Measurements from ENCODE around the gene GAPVD1.

DNA sequence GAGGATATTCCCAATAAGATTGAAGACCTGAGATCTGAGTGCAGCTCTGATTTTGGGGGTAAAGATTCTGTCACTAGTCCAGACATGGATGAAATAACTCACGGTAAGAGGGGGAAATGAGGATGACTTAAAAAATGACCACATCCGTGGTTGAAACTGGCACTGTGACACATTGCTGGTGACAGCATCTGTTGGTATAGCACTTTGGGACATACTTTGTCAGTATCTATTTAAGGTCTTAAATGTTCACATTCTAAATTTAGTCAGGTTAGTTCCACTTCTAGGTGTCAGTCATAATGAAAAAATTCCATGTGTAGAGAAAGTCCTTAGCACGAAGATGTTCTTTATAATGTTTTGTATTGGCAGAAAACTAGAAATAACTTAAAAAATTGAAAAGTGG, 70.9 kb downstream of the GAPVD1 start:
- TF ChIP-seq, protein P1, sequence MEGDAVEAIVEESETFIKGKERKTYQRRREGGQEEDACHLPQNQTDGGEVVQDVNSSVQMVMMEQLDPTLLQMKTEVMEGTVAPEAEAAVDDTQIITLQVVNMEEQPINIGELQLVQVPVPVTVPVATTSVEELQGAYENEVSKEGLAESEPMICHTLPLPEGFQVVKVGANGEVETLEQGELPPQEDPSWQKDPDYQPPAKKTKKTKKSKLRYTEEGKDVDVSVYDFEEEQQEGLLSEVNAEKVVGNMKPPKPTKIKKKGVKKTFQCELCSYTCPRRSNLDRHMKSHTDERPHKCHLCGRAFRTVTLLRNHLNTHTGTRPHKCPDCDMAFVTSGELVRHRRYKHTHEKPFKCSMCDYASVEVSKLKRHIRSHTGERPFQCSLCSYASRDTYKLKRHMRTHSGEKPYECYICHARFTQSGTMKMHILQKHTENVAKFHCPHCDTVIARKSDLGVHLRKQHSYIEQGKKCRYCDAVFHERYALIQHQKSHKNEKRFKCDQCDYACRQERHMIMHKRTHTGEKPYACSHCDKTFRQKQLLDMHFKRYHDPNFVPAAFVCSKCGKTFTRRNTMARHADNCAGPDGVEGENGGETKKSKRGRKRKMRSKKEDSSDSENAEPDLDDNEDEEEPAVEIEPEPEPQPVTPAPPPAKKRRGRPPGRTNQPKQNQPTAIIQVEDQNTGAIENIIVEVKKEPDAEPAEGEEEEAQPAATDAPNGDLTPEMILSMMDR (conservative IDR thresholded peaks at IDR 0.05 in 1 of 2, IDR thresholded peaks at IDR 0.05 in 1 of 2; ENCODE audit: extremely low read depth in 1 of 2, insufficient read depth in 1 of 2, low read depth in 1 of 2, low read length in 2 of 2) = no peak
- no peak for TF ChIP-seq EZH2 (IDR thresholded peaks at IDR 0.05; ENCODE audit: borderline replicate concordance, low read length)

Data from mammary epithelial cell (primary cell).